GM19452 (cell line): Measurements from ENCODE around the gene DDRGK1.
"Not testable (repeated sequence)": the region's sequence is repeated elsewhere in the genome, so short reads cannot be mapped to it uniquely, and the experiment has no call there.

ENCODE experiments used
- ATAC-seq: cut with Tn5 transposase; IDR thresholded peaks from one replicate; pipeline ENCODE4 v1.9.1; 2021; ENCODE audit not compliant: unreplicated experiment

Gene DDRGK1

DNA sequence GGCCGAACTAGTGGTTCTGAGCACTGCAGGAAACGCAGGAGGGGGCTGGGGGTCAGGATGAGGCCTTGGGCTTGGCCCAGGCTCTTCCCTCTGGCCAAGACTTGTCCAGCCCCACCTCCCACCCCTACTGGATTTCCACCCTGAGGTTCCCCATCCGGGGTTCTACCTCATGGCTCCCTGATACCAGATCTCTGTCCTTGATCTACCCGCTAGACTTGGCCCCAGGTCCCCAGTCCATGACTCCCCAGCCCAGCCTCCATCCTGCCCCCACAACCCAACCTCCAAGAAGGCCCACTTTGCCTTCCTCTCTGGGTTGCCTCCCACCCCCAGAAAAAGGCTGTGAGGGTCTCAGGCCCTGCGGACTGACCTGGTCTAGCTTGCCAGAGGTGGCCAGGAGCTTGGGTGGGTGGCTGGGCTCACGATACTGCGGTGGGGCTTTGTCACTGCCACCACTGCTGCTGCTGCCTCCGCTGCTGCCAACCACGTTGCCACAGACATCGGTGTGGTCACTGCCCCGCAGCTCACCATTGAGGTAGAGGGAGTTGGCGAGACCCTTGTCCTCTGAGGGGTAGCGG, 38.1 kb downstream of the DDRGK1 start:
- no peak for ATAC-seq

DNA sequence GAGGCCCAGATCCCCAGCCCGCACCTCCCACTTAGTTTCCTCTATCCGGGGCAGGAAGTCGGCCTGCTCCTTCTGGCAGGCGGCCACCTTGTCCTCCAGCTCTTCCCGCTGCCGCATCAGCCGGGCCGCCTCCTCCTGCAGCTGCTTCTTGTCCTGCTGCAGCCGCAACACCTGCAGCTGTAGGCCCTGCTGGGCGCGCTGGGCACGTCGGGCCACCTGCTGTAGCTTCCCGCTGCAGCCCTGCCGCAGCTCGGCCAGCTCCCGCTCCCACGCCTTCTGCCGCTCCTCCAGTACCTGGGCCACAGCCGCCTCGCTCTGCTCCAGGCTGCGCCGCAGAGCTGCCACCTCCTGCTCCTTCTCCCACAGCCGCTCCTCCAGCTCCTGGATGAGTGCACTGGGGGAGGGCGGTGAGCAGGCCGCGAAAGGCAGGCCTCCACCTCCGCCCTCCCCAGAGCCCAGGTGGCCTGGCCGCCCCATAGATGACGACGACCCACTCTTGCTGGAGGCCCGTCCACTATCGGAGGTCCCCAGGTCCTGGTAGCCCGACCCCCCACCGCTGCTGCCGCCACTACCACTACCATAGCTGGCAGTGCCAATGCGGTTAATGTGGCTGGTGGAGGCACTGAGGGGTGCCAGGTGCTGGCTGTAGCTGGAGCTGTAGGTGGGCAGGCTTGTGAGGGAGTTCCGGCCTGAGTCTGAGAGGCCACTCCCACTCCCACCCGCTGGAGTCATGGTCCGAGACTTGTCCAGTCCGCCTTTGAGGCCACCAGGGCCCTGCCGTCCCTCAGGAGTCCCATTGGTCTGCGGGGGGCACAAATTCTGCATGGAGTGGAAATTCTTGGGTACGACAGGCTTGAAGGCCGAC, 38.8 kb downstream of the DDRGK1 start:
- no peak for ATAC-seq

DNA sequence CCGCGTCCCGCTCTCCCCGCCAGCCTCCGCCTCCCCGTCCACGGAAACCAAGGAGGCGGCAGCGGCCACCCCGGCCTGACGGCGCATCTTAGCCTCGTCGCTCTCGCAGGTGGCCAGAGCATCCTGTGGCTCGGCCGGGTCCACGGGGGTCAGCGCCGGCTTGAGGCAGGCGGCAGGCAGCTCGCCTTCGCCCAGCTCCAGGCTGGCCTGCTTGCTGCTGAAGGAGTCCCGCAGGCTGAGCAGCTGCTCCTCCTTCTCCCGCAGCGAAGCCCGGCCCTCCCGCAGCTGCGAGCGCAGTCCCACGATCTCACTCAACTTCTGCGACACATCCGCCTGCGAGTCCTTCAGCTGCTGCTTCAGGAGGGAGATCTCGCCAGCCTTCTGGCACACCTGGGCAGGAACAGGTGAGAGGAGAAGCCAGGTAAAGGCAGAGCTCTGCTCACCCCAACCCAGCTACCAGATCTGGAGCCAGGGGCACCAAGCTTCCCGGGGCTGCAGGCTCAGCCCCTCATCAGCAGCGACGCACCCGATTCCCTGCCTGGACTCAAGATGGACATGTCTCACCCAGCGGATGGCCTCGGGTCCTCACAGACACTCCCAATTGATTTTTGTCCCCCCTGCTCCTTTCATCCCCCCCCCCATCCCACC, 39.6 kb downstream of the DDRGK1 start:
- ATAC-seq, result no peak

DNA sequence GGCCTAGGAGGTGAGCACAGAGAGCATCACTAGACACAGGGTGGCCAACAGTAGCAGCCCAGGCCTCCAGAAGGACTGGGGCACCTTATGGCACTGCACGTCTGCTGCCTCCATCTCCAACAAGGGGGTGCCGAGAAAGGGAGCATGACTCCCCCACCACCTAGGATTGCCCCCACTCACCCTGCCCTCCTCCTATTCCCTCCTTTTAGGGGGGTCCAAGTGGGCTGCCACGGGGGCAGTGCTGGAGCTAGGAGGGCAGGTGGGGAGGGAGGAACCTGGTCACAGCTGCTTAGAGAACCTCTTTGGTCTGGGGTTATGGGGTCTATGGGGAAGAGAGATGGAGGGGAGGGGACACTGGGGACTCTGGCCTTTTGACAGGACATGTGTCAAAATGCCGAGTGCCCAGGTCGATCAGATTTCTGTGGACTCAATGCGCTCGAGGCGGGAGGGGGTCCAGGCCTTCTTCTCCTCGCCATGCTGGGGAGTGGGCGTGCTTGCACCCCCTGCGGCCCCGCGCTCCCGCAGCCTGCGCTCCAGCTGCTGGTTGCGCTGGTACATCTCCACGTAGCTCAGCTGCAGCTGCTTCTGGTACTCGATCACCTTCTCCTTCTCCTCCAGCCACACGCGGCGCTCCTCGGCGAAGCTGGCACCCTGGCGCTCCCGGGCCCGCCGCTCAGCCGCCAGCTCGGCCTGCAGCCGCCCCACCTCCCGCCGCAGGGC, 40.3 kb downstream of the DDRGK1 start:
- no peak for ATAC-seq

DNA sequence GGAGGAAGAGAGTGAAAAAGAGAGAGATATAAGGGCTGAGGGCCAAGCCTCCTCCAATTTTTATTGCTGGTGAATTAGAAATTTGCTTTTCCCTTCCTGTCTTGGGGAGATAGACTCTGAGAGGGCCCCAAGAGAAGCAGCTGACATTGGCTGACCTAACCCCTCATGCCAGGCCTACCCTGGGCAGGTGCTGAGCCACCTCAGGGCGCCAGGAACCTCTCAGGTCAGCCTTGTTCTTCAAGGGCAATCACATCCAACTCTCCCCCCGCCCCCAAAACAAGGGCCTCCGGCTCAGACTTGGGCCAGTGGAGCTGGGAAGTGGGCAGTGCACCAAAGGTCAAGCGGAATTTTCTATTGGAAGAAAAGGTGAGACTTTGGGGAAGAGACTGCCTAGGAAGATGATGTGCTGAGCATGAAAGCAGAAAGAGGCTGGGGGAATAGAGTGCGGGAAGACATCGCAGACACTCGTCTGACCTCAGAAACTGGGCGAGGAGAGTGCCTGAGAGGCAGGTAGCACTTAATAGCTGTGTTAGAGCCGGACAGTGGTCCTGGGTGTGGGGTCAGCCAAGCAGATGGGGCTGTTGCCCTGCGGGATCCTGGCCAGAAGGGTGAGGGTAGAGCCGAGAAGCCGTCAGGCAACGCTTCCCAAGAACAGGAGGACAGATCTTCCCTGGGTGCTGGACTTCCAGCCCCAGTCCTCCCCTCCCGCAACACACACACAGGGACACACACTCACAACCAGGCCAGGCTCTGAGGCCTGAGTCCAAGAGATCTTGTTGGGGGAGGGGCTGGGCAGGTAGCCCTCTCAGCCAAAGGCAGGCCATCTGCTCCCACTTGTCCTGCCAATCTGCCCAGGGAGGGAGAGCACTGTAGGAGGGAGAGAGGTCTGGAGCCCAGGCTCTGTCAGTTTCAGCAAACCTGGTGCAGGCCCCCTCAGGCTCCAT, 41.1 kb downstream of the DDRGK1 start:
- ATAC-seq, result no peak

DNA sequence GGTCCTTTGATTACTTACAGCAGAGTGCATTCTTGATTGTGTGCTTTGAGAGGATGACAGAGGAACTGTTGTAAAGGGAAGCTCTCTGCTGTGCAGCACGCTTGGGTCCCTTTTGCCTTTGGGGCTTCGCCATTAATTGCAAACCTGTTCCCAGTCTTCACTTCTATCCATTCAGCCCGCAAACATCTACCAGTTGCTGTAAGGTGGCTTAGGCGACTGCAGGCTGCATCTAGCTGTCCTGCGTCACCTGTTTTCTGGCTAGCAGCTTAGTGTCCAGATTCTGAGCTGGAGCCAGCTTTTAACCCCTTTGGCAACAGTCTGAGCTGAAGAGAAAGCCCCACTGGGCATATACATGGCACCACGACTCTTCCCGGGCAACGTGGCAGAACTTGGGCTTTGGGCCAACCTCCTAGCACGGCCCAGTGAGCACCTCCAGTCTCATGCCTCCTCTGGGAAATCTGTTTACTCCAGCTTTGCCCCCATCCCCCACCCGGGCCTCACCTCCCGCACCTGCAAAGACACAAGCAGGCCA, 42.3 kb downstream of the DDRGK1 start:
- no peak for ATAC-seq

DNA sequence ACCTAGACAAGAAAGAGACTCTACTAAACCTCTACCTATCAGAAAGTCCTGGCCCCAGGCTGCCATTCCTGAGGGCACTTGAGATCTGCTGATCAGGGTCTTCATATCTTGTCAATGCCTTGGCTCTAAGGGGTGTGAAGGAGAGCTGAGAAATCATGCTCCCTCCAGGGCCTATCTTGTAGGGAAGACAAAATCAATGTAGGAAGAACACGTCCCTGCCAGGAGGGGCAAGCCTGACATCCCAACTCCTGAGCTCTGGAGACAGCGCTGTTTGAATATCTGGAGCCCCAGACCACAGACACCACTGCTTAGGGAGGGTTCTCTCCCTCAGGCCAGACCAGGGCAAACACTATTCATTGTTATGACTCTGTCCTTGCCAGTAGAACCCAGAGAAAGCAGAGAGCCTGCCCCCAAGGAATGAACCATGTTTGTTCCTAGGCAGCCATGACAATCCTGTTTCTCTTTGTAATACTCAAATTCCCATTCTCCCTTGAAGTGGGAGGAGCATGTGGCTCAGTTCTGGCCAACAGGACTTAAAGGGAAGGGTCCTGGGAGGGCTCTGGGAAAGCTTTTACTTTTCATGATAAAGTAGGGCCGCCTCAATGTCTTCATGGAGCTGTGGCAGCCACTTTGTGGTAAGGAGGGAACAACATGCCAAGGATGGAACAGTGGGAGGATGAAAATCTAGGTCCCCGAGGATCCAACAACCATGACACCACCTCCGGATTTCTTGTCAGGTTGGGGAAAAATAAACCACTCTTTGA, 43.0 kb downstream of the DDRGK1 start:
- no peak for ATAC-seq

DNA sequence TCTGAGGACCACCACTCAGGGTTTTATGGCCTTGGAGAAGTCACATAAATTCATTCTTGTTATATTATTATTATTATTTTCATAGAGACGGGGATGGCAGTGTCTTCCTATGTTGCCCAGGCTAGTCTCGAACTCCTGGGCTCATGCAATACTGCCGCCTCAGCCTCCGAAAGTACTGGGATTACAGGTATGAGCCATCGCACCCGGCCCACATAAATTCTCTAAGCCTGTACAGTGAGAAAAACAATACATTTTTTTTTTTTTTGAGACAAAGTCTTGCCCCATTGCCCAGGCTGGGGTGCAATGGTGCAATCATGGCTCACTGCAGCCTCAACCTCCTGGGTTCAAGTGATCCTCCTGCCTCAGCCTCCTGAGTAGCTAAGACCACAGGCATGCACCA, 44.1 kb downstream of the DDRGK1 start:
- no peak for ATAC-seq

DNA sequence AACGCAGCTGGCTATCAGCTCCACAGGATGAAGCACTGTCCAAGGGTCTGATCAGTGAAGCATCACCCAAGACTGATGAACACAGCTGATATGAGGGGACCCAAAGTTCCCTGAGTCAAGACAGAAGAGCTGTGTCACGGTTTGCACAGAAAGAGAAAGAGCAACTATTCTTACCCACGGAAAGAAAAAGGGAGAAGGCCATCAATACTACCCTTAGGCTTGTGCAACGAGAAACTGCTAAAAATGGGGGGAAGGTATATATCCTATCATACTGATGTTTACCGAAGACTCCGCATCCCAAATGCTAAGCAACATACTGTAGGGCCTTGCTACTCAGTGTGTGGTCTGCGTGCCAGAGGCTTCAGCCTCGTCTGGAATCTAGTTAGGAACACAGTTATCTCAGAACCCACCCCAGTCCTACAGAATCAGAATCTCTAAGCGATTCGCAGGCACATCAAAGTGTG, 45.5 kb downstream of the DDRGK1 start:
- no peak for ATAC-seq

DNA sequence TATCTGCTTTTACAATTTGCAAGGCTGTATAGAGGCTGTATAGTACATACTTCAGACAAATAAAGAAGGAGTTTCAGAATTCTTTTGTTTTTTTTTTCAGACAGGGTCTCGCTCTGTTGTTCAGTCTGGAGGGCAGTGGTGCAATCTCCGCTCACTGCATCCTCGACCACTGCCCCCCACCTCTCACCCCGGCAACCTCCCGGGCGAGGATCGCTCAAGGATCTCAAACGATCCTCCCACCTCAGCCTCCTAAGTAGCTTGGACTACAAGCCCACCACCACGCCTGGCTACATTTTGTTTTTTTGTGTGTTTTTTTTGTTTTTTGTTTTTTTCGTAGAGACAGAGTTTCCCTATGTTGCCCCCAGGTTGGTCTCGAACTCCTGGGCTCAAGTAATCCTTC, 46.7 kb downstream of the DDRGK1 start:
- ATAC-seq, result no peak

DNA sequence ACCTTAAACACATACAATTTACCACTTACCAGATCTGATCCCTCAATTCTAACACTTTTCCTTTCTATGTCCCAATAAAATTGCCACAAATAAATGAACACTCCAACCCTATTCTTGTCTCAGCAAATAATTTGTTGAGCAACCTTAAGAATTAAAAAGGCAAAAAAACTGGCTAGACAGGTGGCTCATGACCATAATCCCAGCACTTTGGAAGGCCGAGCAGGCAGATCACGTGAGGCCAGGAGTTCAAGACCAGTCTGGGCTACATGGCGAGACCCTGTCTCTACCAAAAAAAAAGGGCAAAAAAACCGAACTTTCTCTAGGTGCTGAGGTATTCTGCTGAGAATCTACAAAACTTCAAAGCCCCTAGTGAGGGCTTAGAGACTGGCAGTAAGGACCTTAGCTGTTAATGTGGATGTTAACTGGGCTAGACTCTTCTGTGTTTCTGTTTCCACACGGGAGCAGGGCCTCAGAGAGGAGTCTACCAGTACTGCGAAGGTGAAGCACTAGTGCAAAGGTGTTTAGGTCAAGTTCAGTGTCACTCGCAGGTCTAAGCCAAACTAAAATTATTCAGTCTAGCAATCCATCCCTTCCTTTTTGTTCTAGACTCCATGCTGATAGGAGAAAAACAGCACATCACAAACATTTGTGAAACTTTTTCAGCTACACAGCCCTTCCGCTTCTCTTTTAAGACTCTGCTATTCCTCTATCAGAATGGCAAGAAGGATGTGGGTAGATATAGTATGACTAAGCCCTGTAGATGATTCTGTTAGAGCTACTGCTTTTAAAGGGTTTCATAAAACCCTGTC, 47.5 kb downstream of the DDRGK1 start:
- peak; percentile 70 for ATAC-seq

DNA sequence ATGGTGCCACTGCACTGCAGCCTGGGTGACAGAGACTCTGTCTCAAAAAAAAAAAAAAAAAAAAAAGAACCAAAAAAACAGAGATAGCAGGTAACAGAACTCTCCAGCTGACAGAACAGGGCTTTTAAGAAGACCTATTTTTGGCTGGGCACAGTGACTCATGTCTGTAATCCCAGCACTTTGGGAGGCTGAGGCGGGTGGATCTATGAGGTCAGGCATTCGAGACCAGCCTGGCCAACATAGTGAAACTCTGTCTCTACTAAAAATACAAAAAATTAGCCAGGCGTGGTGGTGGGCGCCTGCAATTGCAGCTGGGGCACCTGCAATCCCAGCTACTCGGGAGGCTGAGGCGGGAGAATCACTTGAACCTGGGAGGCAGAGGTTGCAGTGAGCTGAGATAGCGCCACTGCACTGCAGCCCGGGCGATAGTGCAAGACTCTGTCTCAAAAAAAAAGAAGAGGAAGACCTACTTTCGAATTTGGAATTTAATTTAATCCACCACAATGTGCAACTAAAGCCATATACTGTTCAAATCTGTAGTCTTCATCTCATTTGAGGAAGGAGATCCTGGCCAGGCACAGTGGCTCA, 52.3 kb downstream of the DDRGK1 start:
- not testable (repeated sequence) for ATAC-seq

DNA sequence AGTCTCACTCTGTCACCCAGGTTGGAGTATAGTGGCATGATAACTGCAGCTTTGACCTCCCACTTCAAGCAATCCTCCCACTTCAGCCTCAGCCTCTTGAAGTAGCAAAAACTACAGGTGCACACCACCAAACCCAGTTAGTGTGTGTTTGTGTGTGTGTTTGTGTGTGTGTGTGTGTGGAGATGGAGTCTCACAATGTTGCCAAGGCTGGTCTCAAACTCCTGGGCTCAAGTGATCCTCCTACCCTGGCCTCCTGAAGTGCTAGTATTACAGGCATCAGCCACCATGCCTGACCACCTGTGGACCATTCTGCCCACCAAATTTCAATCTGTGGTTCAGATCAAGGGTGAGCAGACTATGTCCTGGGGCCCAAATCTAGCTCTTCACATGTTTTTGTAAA, 53.6 kb downstream of the DDRGK1 start:
- no peak for ATAC-seq

DNA sequence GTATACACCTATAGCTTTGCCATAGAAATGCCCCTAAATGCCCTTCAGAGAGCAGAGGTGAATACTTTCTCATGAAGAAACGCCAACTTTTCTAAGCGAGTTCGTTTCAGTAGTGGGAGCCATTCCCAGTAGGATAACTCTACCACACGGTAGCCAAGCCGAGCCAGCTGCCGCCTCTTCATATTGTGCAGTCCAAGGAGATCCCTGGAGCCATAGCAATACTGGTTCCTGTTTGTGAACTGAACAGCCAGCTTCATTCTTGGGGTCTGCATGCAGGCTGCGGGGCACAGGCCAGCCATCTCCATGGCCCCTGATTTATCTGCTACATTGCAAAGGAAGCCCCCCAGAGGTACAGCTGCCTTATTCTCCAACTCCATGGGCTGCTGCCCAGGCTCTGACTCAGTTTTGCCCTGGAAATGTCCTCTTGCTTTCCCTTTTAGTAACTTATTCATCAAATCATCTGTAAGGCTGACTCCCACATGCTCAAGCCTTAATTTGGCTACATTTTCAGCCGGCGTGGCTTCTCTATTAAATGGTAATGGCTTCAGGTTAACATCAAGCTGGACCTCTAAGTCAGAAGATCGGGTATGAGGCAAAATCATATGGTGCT, 57.6 kb downstream of the DDRGK1 start:
- no peak for ATAC-seq

DNA sequence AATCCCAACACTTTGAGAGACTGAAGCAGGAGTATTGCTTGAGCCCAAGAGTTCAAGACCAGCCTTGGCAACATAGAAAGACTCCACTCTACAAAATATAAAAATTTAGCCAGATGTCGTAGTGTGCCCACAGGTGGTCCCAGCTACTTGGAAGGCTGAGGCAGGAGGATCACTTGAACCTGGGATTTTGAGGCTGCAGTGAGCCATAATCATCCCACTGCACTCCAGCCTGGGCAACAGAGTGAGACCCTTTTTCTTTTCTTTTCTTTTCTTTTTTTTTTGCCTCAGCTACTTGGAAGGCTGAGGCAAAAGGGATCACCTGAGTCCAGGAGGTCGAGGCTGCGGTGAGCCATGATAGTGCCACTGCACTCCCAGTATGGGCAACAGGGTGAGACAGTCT, 62.7 kb downstream of the DDRGK1 start:
- ATAC-seq, result no peak
